HEK293 (cell line): ENCODE measurements around the gene CLASP2.

Experiments used
- CTCF ChIA-PET: fragments of 350-600 bp; formaldehyde crosslinking; extraction: SDS; loops from one replicate; lab custom pipeline; 2021; ENCODE audit warnings: antibody characterized with exemption; lab: Yijun Ruan, JAX
- POLR2A ChIA-PET: fragments of 300-600 bp; formaldehyde crosslinking; extraction: SDS; loops from one replicate; lab custom pipeline; 2020; ENCODE audit warnings: antibody characterized with exemption, inconsistent platforms; lab: Yijun Ruan, JAX
- H3K27ac ChIP-seq: fragments of 200-500 bp; sonication (Bioruptor generic); 2 replicates; pipeline ENCODE4 v1.5.1; 2014; ENCODE audit warnings: low read depth, low read length, control low read depth, inconsistent platforms; ENCODE audit errors: extremely low read depth
- H3K36me3 ChIP-seq, 2 experiments: fragments of 200-500 bp in 1 of 2; sonication (Bioruptor generic) in 1 of 2; 1 replicate in 1 of 2; 2 replicates in 1 of 2; pipeline ENCODE4 v1.5.1; 2014 to 2017; ENCODE audit warnings: inconsistent platforms in 2 of 2, low read length in 2 of 2; ENCODE audit not compliant: control insufficient read depth in 2 of 2, insufficient read depth in 1 of 2
- H3K4me1 ChIP-seq: fragments of 200-500 bp; sonication (Bioruptor generic); 2 replicates; pipeline ENCODE4 v1.5.1; 2014; ENCODE audit warnings: mild to moderate bottlenecking, low read length, inconsistent platforms; ENCODE audit not compliant: control insufficient read depth, insufficient read depth
- H3K4me3 ChIP-seq: 2 replicates; pipeline ENCODE4 v1.5.1; 2011; ENCODE audit warnings: low read depth, mild to moderate bottlenecking, control low read depth, low read length, moderate library complexity
- H3K9me3 ChIP-seq: fragments of 200-500 bp; sonication (Bioruptor generic); 2 replicates; pipeline ENCODE4 v1.5.1; 2014; ENCODE audit warnings: low read depth, low read length, inconsistent platforms; ENCODE audit not compliant: control insufficient read depth, insufficient read depth
- GFI1B ChIP-seq: fragments of 450-650 bp; formaldehyde crosslinking; IDR thresholded peaks from 2 replicates; pipeline ENCODE4 v1.5.1; 2016; ENCODE audit warnings: missing biosample characterization, missing genetic modification characterization
- GLI4 ChIP-seq: fragments of 450-650 bp; formaldehyde crosslinking; IDR thresholded peaks from 2 replicates; pipeline ENCODE4 v1.5.1; 2016; ENCODE audit warnings: missing biosample characterization, missing genetic modification characterization
- HOXC10 ChIP-seq: sonication (generic); formaldehyde crosslinking; IDR thresholded peaks from 2 replicates; pipeline ENCODE4 v1.8.1; 2023; ENCODE audit warnings: mild to moderate bottlenecking, missing genetic modification reagents
- INSM2 ChIP-seq: fragments of 450-650 bp; formaldehyde crosslinking; IDR thresholded peaks from 2 replicates; pipeline ENCODE4 v1.5.1; 2016; ENCODE audit warnings: missing biosample characterization, missing genetic modification characterization
- KLF10 ChIP-seq: fragments of 450-650 bp; IDR thresholded peaks from 2 replicates; pipeline ENCODE4 v1.5.1; 2018; ENCODE audit warnings: missing biosample characterization, mild to moderate bottlenecking, missing genetic modification characterization
- PATZ1 ChIP-seq: fragments of 450-650 bp; formaldehyde crosslinking; IDR thresholded peaks from 2 replicates; pipeline ENCODE4 v1.5.1; 2016; ENCODE audit warnings: missing biosample characterization, missing genetic modification characterization
- SCRT1 ChIP-seq: fragments of 450-650 bp; formaldehyde crosslinking; IDR thresholded peaks from 2 replicates; pipeline ENCODE4 v1.5.1; 2016; ENCODE audit warnings: missing biosample characterization, missing genetic modification characterization, borderline replicate concordance
- SP2 ChIP-seq: fragments of 450-650 bp; formaldehyde crosslinking; IDR thresholded peaks from 2 replicates; pipeline ENCODE4 v1.5.1; 2016; ENCODE audit warnings: missing biosample characterization, missing genetic modification characterization
- SP7 ChIP-seq: fragments of 450-650 bp; formaldehyde crosslinking; IDR thresholded peaks from 2 replicates; pipeline ENCODE4 v1.5.1; 2016; ENCODE audit warnings: missing biosample characterization, missing genetic modification characterization
- TRIM28 ChIP-seq: IDR thresholded peaks from 2 replicates; pipeline ENCODE4 v1.6.1; 2011; ENCODE audit warnings: low read length, control low read depth, borderline replicate concordance
- ZBTB1 ChIP-seq: fragments of 450-650 bp; formaldehyde crosslinking; IDR thresholded peaks from 2 replicates; pipeline ENCODE4 v1.5.1; 2016; ENCODE audit warnings: missing biosample characterization, missing genetic modification characterization
- ZNF10 ChIP-seq: fragments of 450-650 bp; formaldehyde crosslinking; IDR thresholded peaks from 2 replicates; pipeline ENCODE4 v1.5.1; 2017; ENCODE audit warnings: missing biosample characterization, missing genetic modification characterization
- ZNF121 ChIP-seq: fragments of 450-650 bp; formaldehyde crosslinking; IDR thresholded peaks from 2 replicates; pipeline ENCODE4 v1.5.1; 2016; ENCODE audit warnings: missing biosample characterization, missing genetic modification characterization
- ZNF138 ChIP-seq: fragments of 450-650 bp; formaldehyde crosslinking; IDR thresholded peaks from 2 replicates; pipeline ENCODE4 v1.5.1; 2016; ENCODE audit warnings: missing biosample characterization, missing genetic modification characterization, borderline replicate concordance
- ZNF155 ChIP-seq: fragments of 450-650 bp; formaldehyde crosslinking; IDR thresholded peaks from 2 replicates; pipeline ENCODE4 v1.5.1; 2016; ENCODE audit warnings: missing biosample characterization, missing genetic modification characterization
- ZNF239 ChIP-seq: fragments of 450-650 bp; formaldehyde crosslinking; IDR thresholded peaks from 2 replicates; pipeline ENCODE4 v1.5.1; 2016; ENCODE audit warnings: missing biosample characterization, missing genetic modification characterization
- ZNF280D ChIP-seq: fragments of 450-650 bp; formaldehyde crosslinking; IDR thresholded peaks from 2 replicates; pipeline ENCODE4 v1.5.1; 2016; ENCODE audit warnings: missing biosample characterization, missing genetic modification characterization
- ZNF362 ChIP-seq: fragments of 450-650 bp; formaldehyde crosslinking; IDR thresholded peaks from 2 replicates; pipeline ENCODE4 v1.5.1; 2016; ENCODE audit warnings: missing biosample characterization, missing genetic modification characterization
- ZNF48 ChIP-seq: fragments of 450-650 bp; formaldehyde crosslinking; IDR thresholded peaks from 2 replicates; pipeline ENCODE4 v1.5.1; 2016; ENCODE audit warnings: missing biosample characterization, missing genetic modification characterization
- ZNF548 ChIP-seq: fragments of 450-650 bp; formaldehyde crosslinking; IDR thresholded peaks from 2 replicates; pipeline ENCODE4 v1.5.1; 2016; ENCODE audit warnings: missing biosample characterization, missing genetic modification characterization
- ZNF558 ChIP-seq: fragments of 450-650 bp; formaldehyde crosslinking; IDR thresholded peaks from 2 replicates; pipeline ENCODE4 v1.5.1; 2016; ENCODE audit warnings: missing biosample characterization, missing genetic modification characterization
- ZNF623 ChIP-seq: fragments of 450-650 bp; formaldehyde crosslinking; IDR thresholded peaks from 2 replicates; pipeline ENCODE4 v1.5.1; 2016; ENCODE audit warnings: missing biosample characterization, missing genetic modification characterization
- ZNF664 ChIP-seq: fragments of 450-650 bp; formaldehyde crosslinking; IDR thresholded peaks from 2 replicates; pipeline ENCODE4 v1.5.1; 2016; ENCODE audit warnings: missing biosample characterization, missing genetic modification characterization
- ZNF707 ChIP-seq: fragments of 450-650 bp; formaldehyde crosslinking; IDR thresholded peaks from 2 replicates; pipeline ENCODE4 v1.5.1; 2016; ENCODE audit warnings: missing biosample characterization, missing genetic modification characterization
- ZNF785 ChIP-seq: fragments of 450-650 bp; formaldehyde crosslinking; IDR thresholded peaks from 2 replicates; pipeline ENCODE4 v1.5.1; 2016; ENCODE audit warnings: missing biosample characterization, missing genetic modification characterization
- ZNF791 ChIP-seq: fragments of 450-650 bp; formaldehyde crosslinking; IDR thresholded peaks from 2 replicates; pipeline ENCODE4 v1.5.1; 2016; ENCODE audit warnings: missing biosample characterization, missing genetic modification characterization
- ZNF792 ChIP-seq: fragments of 450-650 bp; formaldehyde crosslinking; IDR thresholded peaks from 2 replicates; pipeline ENCODE4 v1.5.1; 2016; ENCODE audit warnings: missing biosample characterization, missing genetic modification characterization

CLASP2 gene

GRCh38 chr3:33513262-33513863 lies 204.7 kb downstream of the CLASP2 start:
- Histone ChIP-seq H3K36me3 (peaks cover 4 to 33% of the 10 kb centered on the region in 2 experiments; a peak in 2 of 3 replicates), H3K9me3 (no peaks in the 10 kb centered on the region), H3K4me3 (no peak overlapping the region), H3K27ac (no peak overlapping the region), H3K4me1 (no peaks in the 10 kb centered on the region)
- POLR2A ChIA-PET, result no interaction called here
- TF ChIP-seq ZNF155 (tag by site-specific recombination) (no peak), GFI1B (tag by site-specific recombination) (no peak), ZNF10 (tag by site-specific recombination) (no peak), ZBTB1 (tag by site-specific recombination) (no peak), ZNF558 (tag by site-specific recombination) (no peak)
- CTCF ChIA-PET, result no interaction called here

GRCh38 chr3:33505027-33505426 lies 213.0 kb downstream of the CLASP2 start:
- Histone ChIP-seq H3K9me3 (no peaks in the 10 kb centered on the region), H3K36me3 (peaks cover 0 to 38% of the 10 kb centered on the region in 2 experiments; a peak in 2 of 3 replicates), H3K4me3 (no peak overlapping the region), H3K4me1 (no peaks in the 10 kb centered on the region), H3K27ac (no peak overlapping the region)
- TF ChIP-seq GFI1B (tag by site-specific recombination) (no peak), HOXC10 (CRISPR knock-in tag) (no peak), ZNF280D (tag by site-specific recombination) (no peak), ZNF48 (tag by site-specific recombination) (no peak), ZNF792 (tag by site-specific recombination) (no peak), SP7 (tag by site-specific recombination) (no peak), KLF10 (tag by site-specific recombination) (no peak), ZNF664 (tag by site-specific recombination) (no peak), ZNF791 (tag by site-specific recombination) (no peak), TRIM28 (no peak), ZNF548 (tag by site-specific recombination) (no peak), GLI4 (tag by site-specific recombination) (no peak)
- ChIA-PET CTCF (no interaction called here), POLR2A (no interaction called here)

GRCh38 chr3:33496449-33496848 lies 221.6 kb downstream of the CLASP2 start:
- Histone ChIP-seq H3K4me1 (no peaks in the 10 kb centered on the region), H3K9me3 (no peaks in the 10 kb centered on the region), H3K36me3 (peaks cover 0 to 17% of the 10 kb centered on the region in 2 experiments; a peak in 2 of 3 replicates), H3K27ac (no peak overlapping the region), H3K4me3 (no peak overlapping the region)
- POLR2A ChIA-PET, result no interaction called here
- CTCF ChIA-PET, result no interaction called here
- TF ChIP-seq PATZ1 (tag by site-specific recombination), result no peak
- TF ChIP-seq ZNF121, result no peak
- no peak for TF ChIP-seq SCRT1 (tag by site-specific recombination)
- no peak for TF ChIP-seq ZNF623
- no peak for TF ChIP-seq ZNF362 (tag by site-specific recombination)
- TF ChIP-seq INSM2 (tag by site-specific recombination), result no peak
- TF ChIP-seq ZNF707 (tag by site-specific recombination), result no peak
- TF ChIP-seq ZNF138 (tag by site-specific recombination), result no peak
- no peak for TF ChIP-seq ZNF239 (tag by site-specific recombination)
- no peak for TF ChIP-seq KLF10 (tag by site-specific recombination)
- TF ChIP-seq SP2, result no peak
- no peak for TF ChIP-seq ZNF785 (tag by site-specific recombination)
